GM12865 (cell line): ENCODE results near the gene ACOT9.
"Not testable (repeated sequence)": the region's sequence is repeated elsewhere in the genome, so short reads cannot be mapped to it uniquely, and the experiment has no call there.

Experiments used
- DNase-seq: peaks from one replicate; pipeline ENCODE4 v3.0.0; 2010; ENCODE audit warnings: low read depth
- H3K4me3 ChIP-seq: 2 replicates; pipeline ENCODE4 v1.5.1; 2011; ENCODE audit warnings: mild to moderate bottlenecking, low read depth, low read length, control low read depth
- TF ChIP-seq, protein P1 (sequence below): IDR thresholded peaks from 2 replicates; pipeline ENCODE4 v1.5.1; 2011; ENCODE audit warnings: low read length, control low read depth, low read depth, inconsistent platforms; ENCODE audit not compliant: insufficient read depth; ENCODE audit errors: missing control alignments

The ACOT9 gene

DNA sequence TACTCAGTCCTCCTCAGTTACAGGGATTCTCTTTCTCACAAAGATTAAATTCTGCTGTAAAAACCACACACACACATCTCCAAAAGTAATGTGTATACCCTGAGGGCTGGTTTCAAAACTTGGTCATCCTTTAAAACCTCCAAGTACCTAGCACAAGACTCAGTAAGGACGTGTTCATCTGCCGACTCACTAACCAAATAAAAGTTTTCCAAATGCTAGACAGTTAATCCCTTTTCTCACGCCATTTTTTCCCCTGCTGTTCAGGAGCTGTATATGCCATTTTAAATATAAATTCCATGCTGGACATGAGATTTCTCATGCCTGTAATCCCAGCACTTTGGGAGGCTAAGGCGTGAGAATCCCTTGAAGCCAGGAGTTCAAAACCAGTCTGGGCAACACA, 35.9 kb upstream of the ACOT9 start:
- no peak overlapping the region for H3K4me3 ChIP-seq
- no peak for DNase-seq
- TF ChIP-seq, protein P1, sequence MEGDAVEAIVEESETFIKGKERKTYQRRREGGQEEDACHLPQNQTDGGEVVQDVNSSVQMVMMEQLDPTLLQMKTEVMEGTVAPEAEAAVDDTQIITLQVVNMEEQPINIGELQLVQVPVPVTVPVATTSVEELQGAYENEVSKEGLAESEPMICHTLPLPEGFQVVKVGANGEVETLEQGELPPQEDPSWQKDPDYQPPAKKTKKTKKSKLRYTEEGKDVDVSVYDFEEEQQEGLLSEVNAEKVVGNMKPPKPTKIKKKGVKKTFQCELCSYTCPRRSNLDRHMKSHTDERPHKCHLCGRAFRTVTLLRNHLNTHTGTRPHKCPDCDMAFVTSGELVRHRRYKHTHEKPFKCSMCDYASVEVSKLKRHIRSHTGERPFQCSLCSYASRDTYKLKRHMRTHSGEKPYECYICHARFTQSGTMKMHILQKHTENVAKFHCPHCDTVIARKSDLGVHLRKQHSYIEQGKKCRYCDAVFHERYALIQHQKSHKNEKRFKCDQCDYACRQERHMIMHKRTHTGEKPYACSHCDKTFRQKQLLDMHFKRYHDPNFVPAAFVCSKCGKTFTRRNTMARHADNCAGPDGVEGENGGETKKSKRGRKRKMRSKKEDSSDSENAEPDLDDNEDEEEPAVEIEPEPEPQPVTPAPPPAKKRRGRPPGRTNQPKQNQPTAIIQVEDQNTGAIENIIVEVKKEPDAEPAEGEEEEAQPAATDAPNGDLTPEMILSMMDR, result no peak

DNA sequence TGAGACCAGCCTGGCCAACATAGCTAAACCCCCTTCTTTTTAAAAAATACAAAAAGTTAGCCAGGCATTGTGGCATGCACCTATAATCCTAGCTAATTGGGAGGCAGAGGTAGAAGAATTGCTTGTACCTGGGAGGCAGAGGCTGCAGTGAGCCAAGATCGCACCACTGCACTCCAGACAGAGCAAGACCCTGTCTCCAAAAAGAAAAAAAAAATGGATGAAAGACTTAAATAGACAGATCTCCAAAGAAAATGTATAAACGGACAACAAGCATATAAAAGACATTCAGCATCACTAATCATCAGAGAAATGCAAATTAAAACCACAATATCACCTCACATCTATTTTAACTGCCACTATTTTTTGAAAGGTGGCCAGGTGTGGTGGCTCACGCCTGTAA, 33.3 kb upstream of the ACOT9 start:
- TF ChIP-seq, protein P1, result no peak
- H3K4me3 ChIP-seq, result no peak overlapping the region
- DNase-seq, result no peak

DNA sequence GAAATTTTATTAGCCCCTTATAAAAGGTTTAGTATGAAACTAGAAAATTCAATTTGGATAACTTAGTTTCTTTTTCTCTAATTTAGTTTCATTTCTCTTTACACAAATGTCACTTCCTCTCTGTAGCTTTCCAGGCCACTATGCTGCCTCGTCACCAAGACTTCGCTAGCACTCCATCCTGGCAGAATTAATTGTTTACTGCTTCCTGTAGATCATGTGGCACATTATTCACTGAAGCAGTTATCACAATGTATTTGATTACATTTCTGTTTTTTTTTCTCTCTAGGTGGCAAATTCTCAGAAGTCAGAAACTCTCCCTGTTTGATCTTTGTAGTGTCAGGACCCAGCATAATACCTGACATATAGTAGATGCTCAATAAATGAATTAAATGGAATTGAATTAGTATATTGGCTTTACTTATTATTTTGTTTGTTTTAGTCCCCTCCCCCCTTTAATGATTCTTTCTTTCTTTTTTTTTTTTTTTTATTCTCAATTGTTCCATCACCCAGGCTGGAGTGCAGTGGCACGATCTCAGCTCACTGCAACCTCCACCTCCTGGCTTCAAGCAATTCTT, 30.6 kb upstream of the ACOT9 start:
- H3K4me3 ChIP-seq, result no peak overlapping the region
- TF ChIP-seq, protein P1, result no peak
- DNase-seq, result peak; percentile 69

DNA sequence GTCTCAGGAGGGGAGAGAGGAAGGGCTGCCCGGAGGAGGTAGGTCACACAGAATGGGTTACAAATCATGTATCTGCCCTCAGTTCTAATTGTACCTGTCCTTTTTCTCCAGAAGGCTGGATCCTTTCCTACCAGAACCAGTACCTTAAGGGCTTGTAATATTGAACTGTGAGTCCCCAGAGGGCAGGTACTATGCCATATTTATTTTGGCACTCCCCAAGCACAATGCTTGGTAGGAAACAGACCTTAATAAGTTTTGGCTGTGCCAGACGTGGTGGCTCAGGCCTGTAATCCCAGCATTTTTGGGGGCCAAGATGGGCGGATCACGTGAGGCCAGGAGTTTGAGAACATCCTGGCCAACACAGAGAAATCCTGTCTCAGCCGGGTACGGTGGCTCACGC, 28.0 kb upstream of the ACOT9 start:
- H3K4me3 ChIP-seq, DNase-seq: not testable (repeated sequence)

DNA sequence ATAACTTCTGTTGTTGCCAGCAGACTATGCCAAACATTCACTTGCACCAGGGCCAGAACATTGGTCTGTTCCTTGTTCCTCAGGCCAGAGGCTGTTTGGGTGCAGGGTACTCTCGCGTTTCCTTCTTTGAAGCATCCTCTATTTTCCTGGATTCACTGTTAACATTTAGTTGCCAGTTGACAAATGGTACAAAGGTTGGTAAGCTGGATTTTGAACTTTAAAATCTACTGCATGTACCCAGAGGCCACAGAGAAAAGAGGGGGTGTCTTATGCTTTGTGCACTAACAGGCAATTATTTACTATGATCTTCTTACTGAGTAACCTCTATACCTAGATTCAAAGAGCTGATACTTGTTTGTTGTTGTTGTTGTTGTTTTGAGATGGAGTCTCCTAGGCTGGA, 27.1 kb upstream of the ACOT9 start:
- no peak overlapping the region for H3K4me3 ChIP-seq
- TF ChIP-seq, protein P1, result no peak
- DNase-seq, result no peak

DNA sequence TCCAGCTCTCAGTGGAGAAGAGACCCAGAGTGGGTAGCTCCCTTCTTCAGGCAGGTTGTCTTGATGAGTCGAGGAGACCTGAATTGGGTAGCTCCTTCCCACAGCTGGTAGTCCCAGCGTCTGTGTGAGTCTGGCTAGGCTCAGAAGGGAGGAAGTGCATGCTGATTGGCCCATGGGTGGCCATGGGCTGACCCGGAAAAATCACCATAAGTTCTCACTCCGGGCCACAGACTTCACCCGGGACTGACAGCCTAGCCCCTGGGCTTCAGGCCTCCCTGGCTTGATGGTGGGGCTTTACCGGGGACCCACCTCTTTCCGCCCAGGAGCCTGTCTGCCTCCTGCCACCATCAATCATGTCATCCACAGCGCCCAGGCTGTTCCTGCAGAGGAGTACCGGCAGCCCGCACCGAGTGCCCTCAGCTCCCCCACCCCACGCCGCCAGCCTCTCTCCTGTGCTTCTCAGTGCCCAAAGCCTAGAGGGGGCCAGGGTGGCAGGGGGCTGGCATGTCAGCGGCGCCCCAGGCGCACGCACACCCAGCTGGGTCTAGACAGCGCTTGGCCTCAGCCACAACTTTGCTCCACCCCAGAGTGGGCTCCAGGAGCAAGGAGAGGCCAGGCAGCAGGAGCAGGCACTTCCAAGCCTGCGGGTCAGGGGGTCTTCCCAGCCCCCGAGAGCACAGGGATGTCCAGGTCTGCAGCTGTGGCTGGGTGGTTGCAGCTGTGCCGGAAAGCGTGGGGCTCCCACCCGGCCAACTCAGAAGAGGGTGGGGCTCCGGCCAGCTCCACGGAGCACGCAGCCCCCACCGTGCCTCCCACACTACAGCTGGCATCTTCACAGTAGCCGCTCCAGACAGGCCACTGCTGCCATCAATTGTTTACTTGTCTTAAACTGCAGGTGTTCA, 23.8 kb upstream of the ACOT9 start:
- TF ChIP-seq, protein P1, result no peak
- DNase-seq, result no peak
- no peak overlapping the region for H3K4me3 ChIP-seq

DNA sequence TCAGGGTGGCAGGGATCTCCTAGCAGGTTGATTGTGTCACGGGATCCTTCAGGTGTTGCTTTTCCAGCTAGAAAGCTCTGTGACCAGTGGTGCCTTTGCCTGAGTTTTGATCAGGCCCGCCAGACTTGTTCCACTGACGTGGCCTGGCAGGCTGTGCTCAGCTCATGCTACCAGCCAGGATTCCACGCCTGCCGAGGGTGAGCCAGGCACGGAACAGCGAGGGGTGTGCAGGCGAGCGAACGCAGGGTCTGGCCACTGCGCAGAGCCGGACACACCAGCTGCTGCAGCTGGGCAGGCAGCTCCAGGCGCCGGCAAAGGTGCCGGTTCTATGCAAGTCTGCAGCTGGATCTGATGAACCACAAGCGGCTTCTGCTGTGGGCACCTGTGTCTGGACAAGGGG, 22.8 kb upstream of the ACOT9 start:
- no peak for DNase-seq
- TF ChIP-seq, protein P1, result no peak
- H3K4me3 ChIP-seq, result no peak overlapping the region
